Measurements from ENCODE around the gene NRDC. TPM values are rescaled to one million over a fixed set of nuclear protein-coding genes. Genes with fewer than 3 reads are reported as not detected.

The NRDC gene
- total RNA-seq, 4 donors from 2014 or later, result 92.3 to 141 (median 113) TPM

DNA sequence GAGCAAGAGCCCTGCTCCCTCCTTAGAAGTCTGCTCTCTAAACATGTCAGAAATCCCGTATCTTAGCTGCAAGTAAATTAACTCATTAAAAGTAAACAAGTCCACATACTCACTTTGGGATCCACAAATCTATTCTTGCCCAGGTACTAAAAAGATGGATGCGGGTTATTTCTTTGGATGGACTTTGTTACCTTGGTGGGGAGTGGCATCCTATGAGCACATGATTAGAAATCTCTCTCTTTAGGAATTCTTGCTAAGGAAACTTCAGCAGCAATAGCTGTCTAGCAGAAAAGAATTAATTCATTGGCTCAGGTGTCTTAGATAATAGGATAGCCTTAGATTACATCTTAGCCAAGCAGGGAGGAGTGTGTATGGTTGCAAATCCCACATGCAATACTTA lies 25.2 kb downstream of the NRDC start:
- no peak for TF ChIP-seq CTCF (IDR thresholded peaks at IDR 0.05; ENCODE audit: low read depth)

GRCh38 chr1:51851882-51852396 lies 26.6 kb downstream of the NRDC start:
- TF ChIP-seq CTCF (IDR thresholded peaks at IDR 0.05; ENCODE audit: low read depth), result no peak

GRCh38 chr1:51850420-51851223 lies 27.9 kb downstream of the NRDC start:
- no peak for TF ChIP-seq CTCF (IDR thresholded peaks at IDR 0.05; ENCODE audit: low read depth)

DNA sequence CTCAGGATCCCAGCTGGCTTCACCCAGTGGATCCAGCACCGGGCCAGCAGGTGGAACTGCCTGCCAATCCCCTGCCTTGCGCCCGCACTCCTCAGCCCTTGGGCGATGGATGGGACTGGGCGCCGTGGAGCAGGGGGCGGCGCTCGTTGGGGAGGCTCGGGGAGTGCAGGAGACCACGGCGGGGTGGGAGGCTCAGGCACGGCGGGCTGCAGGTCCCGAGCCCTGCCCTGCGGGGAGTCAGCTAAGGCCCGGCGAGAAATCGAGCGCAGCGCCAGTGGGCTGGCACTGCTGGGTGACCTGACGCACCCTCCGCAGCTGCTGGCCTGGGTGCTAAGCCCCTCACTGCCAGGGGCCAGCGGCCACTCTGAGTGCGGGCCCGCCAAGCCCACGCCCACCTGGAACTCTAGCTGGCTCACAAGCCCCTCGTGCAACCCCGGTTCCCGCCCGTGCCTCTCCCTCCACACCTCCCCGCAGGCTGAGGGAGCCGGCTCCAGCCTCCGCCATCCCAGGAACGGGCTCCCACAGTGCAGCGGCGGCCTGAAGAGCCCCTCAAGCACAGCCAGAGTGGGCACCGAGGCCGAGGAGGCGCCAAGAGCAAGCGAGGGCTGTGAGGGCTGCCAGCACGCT lies 31.1 kb downstream of the NRDC start:
- TF ChIP-seq CTCF (IDR thresholded peaks at IDR 0.05; ENCODE audit: low read depth), result no peak

- TF ChIP-seq CTCF (IDR thresholded peaks at IDR 0.05; ENCODE audit: low read depth), result no peak
These were observed 34.6 kb downstream of the NRDC start for GRCh38 chr1:51843948-51844347.

DNA sequence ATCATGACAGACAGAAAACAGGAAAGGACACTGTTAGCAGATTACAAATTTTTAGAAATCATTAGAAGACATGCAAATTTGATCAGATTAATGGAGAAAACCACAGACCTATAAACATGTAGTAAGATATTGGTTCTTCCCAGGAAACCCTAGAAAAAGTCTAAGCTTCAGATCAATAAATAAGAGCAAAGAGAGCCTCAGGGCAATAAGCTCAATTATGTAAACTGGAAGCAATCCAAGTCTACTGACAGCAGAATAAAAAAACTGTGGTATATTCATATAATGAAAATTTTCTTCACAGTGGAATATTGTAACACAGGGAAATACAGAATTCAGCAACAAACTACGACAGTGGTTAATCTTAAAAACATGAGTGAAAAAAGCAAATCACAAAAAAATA lies 36.3 kb downstream of the NRDC start:
- TF ChIP-seq CTCF (IDR thresholded peaks at IDR 0.05; ENCODE audit: low read depth), result no peak

- no peak for TF ChIP-seq CTCF (IDR thresholded peaks at IDR 0.05; ENCODE audit: low read depth)
These were observed 37.6 kb downstream of the NRDC start for GRCh38 chr1:51840743-51841461.

Measured in subcutaneous adipose tissue (tissue), 4 donors.